HCT116 (cell line): ENCODE results near the gene FAM83F. TPM values are rescaled to one million over a fixed set of nuclear protein-coding genes. Genes with fewer than 3 reads are reported as not detected.

Experiments
- ATAC-seq: fragments of 200-7000 bp; cut with Tn5 transposase; 2 replicates; pipeline ENCODE4 v1.9.1; 2020; ENCODE audit warnings: mild to moderate bottlenecking, moderate library complexity
- BruUV-seq: library from RNA; stranded (reverse); fragments of 400-500 nt; replicated peaks from 2 replicates; lab custom pipeline; 2021; lab: Mats Ljungman, UMichigan
- CTCF ChIA-PET: fragments of 300-600 bp; sonication (Branson Sonifier 250); formaldehyde crosslinking; loops from one replicate; lab custom pipeline; 2021; ENCODE audit warnings: antibody characterized with exemption; lab: Charles Lee
- POLR2A ChIA-PET: fragments of 300-600, 350-600 bp; sonication (Branson Sonifier 250); formaldehyde crosslinking; loops from one replicate; lab custom pipeline; 2021; ENCODE audit warnings: antibody characterized with exemption; lab: Charles Lee
- RAD21 ChIA-PET, 2 experiments: fragments of 300-600 bp; sonication (Branson Sonifier 250); formaldehyde crosslinking; loops; one replicate each; lab custom pipeline; 2023; ENCODE audit warnings: low total read pairs in 2 of 2; ENCODE audit not compliant: uncharacterized antibody in 2 of 2, unreplicated experiment in 2 of 2, low non-redundant PET in 1 of 2; lab: Charles Lee
- DNase-seq: peaks from one replicate; pipeline ENCODE4 v3.0.0-alpha.2; 2010; ENCODE audit warnings: low read depth, low spot score
- H2AFZ ChIP-seq: fragments of 200-600 bp; shearing (Covaris generic), sonication (generic); 2 replicates; pipeline ENCODE4 v1.6.1; 2017; ENCODE audit warnings: low read depth, mixed run types, mixed read lengths, antibody characterized with exemption, low read length; ENCODE audit not compliant: poor library complexity, severe bottlenecking
- H3K27ac ChIP-seq: 2 replicates; pipeline ENCODE4 v1.5.1; 2012; ENCODE audit warnings: low read depth, low read length
- H3K27me3 ChIP-seq: fragments of 200-600 bp; sonication (generic); 2 replicates; pipeline ENCODE4 v1.6.1; 2016; ENCODE audit warnings: mixed run types, low read length, mixed read lengths; ENCODE audit not compliant: insufficient read depth
- H3K36me3 ChIP-seq, 2 experiments: fragments of 200-500 bp in 1 of 2; fragments of 200-600 bp in 1 of 2; sonication (Bioruptor generic) in 1 of 2; sonication (generic) in 1 of 2; 2 replicates each; pipeline versions ENCODE4 v1.5.1 to v1.6.1; 2014 to 2016; ENCODE audit warnings: low read length in 2 of 2, inconsistent platforms in 1 of 2, mixed read lengths in 1 of 2, mixed run types in 1 of 2; ENCODE audit not compliant: insufficient read depth in 2 of 2, control insufficient read depth in 1 of 2
- H3K4me1 ChIP-seq, 2 experiments: fragments of 200-600 bp in 1 of 2; sonication (generic) in 1 of 2; 2 replicates each; pipeline versions ENCODE4 v1.5.1 to v1.6.1; 2012 to 2017; ENCODE audit warnings: low read length in 2 of 2, inconsistent platforms in 1 of 2, mild to moderate bottlenecking in 1 of 2, mixed read lengths in 1 of 2, mixed run types in 1 of 2, moderate library complexity in 1 of 2; ENCODE audit not compliant: insufficient read depth in 2 of 2, control insufficient read depth in 1 of 2
- H3K4me2 ChIP-seq: fragments of 200-600 bp; sonication (generic); 2 replicates; pipeline ENCODE4 v1.6.1; 2017; ENCODE audit warnings: mixed run types, low read length, mixed read lengths
- H3K4me3 ChIP-seq, 2 experiments: fragments of 200-600 bp in 1 of 2; sonication (generic) in 1 of 2; replicated peaks in 1 of 2; 2 replicates each; pipeline ENCODE4 v1.5.1; 2011 to 2016; ENCODE audit warnings: low read length in 2 of 2, control low read depth in 1 of 2, low read depth in 1 of 2, mild to moderate bottlenecking in 1 of 2, mixed read lengths in 1 of 2, mixed run types in 1 of 2
- H3K79me2 ChIP-seq: fragments of 200-600 bp; sonication (generic); 2 replicates; pipeline ENCODE4 v1.6.1; 2017; ENCODE audit warnings: mild to moderate bottlenecking, mixed run types, low read length, moderate library complexity, mixed read lengths; ENCODE audit not compliant: insufficient read depth
- H3K9ac ChIP-seq: fragments of 200-600 bp; sonication (generic); 2 replicates; pipeline ENCODE4 v1.6.1; 2016; ENCODE audit warnings: low read length, mixed read lengths
- H3K9me2 ChIP-seq: fragments of 200-600 bp; sonication (generic), shearing (Covaris generic); 2 replicates; pipeline ENCODE4 v1.6.1; 2017; ENCODE audit warnings: mixed run types, mild to moderate bottlenecking, moderate library complexity; ENCODE audit not compliant: insufficient read depth
- H3K9me3 ChIP-seq, 2 experiments: fragments of 200-500 bp in 1 of 2; fragments of 200-600 bp in 1 of 2; sonication (Bioruptor generic) in 1 of 2; sonication (generic) in 1 of 2; 2 replicates each; pipeline ENCODE4 v1.6.1; 2014 to 2017; ENCODE audit warnings: low read length in 2 of 2, mixed read lengths in 2 of 2, inconsistent platforms in 1 of 2, low read depth in 1 of 2, mild to moderate bottlenecking in 1 of 2, mixed run types in 1 of 2, moderate library complexity in 1 of 2; ENCODE audit not compliant: control insufficient read depth in 1 of 2, insufficient read depth in 1 of 2
- H4K20me1 ChIP-seq: fragments of 200-600 bp; sonication (generic), shearing (Covaris generic); 2 replicates; pipeline ENCODE4 v1.6.1; 2017; ENCODE audit warnings: mixed run types, mild to moderate bottlenecking, moderate library complexity; ENCODE audit not compliant: insufficient read depth
- CBX3 ChIP-seq: IDR thresholded peaks from 2 replicates; pipeline ENCODE4 v1.6.1; 2012; ENCODE audit warnings: low read depth
- CEBPB ChIP-seq: IDR thresholded peaks from 2 replicates; pipeline ENCODE4 v1.6.1; 2012; ENCODE audit warnings: low read depth
- EGR1 ChIP-seq: IDR thresholded peaks from 2 replicates; pipeline ENCODE4 v1.6.1; 2012; ENCODE audit warnings: low read depth
- ELF1 ChIP-seq: IDR thresholded peaks from 2 replicates; pipeline ENCODE4 v1.6.1; 2012; ENCODE audit warnings: low read depth, borderline replicate concordance
- EZH2phosphoT487 ChIP-seq: fragments of 200-600 bp; IDR thresholded peaks from 2 replicates; pipeline ENCODE4 v1.6.1; 2018; ENCODE audit warnings: antibody characterized with exemption, borderline replicate concordance
- FOSL1 ChIP-seq: IDR thresholded peaks from 2 replicates; pipeline ENCODE4 v1.6.1; 2012; ENCODE audit warnings: low read depth
- POLR2A ChIP-seq: IDR thresholded peaks from 2 replicates; pipeline ENCODE4 v1.7.0; 2011; ENCODE audit warnings: borderline replicate concordance; ENCODE audit not compliant: insufficient read depth, insufficient read length; ENCODE audit errors: extremely low read depth
- SP1 ChIP-seq: IDR thresholded peaks from 2 replicates; pipeline ENCODE4 v1.6.1; 2012; ENCODE audit warnings: low read depth
- SRF ChIP-seq: IDR thresholded peaks from 2 replicates; pipeline ENCODE4 v1.6.1; 2012; ENCODE audit warnings: low read depth
- intact Hi-C: fragments of 100-400 bp; cut with micrococcal nuclease; formaldehyde crosslinking; loops from 2 replicates; pipeline ENCODE4 v1.10.0; 2022
- total RNA-seq: library from RNA; stranded (reverse); gene quantifications from one replicate; pipeline ENCODE4 v1.2.1, GENCODE V29; 2021; ENCODE audit not compliant: unreplicated experiment
- TF ChIP-seq, protein P1 (sequence below): IDR thresholded peaks from 2 replicates; pipeline ENCODE4 v1.6.1; 2012; ENCODE audit warnings: low read depth
- TF ChIP-seq, protein P2 (sequence below): IDR thresholded peaks from 2 replicates; pipeline ENCODE4 v1.6.1; 2012
- TF ChIP-seq, protein P3 (sequence below): IDR thresholded peaks from 2 replicates; pipeline ENCODE4 v1.6.1; 2012

FAM83F gene
- total RNA-seq, 1 experiment from 2014 or later = 24.5 TPM

DNA sequence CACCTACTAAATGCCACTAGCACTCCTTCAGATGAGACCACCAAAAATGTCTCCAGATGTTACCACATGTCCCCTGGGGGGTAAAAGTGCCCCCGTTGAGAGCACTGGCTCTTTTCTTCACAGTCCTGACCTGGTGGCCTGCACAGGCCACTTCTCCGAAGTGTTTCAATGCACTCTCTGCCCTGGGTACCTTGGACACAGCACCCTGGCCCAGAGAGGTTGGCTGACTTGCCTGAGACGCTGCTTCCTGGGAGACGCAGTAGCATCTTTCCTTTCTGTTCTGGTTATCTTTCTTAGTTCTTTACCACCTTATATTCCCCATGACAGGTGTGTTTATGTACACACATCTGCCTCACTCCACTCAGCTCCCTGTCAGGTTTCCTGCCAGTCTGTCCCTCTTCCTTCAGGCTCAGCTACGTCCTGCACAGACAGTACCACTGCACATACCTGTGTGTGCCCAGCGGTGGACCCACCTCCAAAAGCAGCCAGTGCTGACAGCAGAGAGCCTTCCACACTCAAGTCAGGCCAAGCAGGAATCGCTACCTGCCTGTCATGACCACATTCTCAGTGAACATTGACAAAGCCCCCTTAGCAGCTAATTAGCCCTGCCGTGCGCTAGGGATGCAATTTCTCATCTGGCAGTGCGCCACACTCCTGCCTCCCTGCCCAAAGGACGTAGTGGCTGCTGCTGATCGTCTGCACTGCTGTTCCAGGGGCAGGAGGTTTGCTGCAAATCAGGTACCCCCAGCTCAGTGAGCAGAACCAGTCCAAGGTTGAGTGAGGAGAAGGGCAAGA is 39.0 kb downstream of the FAM83F start:
- intact Hi-C loops = no loop called here
- Histone ChIP-seq H4K20me1 (no peaks in the 10 kb centered on the region), H3K36me3 (no peaks in the 10 kb centered on the region), H3K9me3 (no peaks in the 10 kb centered on the region), H3K9ac (no peak overlapping the region), H3K4me2 (no peak overlapping the region), H2AFZ (no peak overlapping the region), H3K79me2 (no peaks in the 10 kb centered on the region), H3K9me2 (no peaks in the 10 kb centered on the region), H3K27ac (no peak overlapping the region), H3K27me3 (no peaks in the 10 kb centered on the region), H3K4me1 (no peaks in the 10 kb centered on the region), H3K4me3 (no peak overlapping the region)
- TF ChIP-seq CBX3 (no peak), ELF1 (no peak), EZH2phosphoT487 (no peak), FOSL1 (no peak), CEBPB (no peak), SP1 (no peak), POLR2A (no peak), EGR1 (no peak), SRF (no peak)
- TF ChIP-seq, protein P1, sequence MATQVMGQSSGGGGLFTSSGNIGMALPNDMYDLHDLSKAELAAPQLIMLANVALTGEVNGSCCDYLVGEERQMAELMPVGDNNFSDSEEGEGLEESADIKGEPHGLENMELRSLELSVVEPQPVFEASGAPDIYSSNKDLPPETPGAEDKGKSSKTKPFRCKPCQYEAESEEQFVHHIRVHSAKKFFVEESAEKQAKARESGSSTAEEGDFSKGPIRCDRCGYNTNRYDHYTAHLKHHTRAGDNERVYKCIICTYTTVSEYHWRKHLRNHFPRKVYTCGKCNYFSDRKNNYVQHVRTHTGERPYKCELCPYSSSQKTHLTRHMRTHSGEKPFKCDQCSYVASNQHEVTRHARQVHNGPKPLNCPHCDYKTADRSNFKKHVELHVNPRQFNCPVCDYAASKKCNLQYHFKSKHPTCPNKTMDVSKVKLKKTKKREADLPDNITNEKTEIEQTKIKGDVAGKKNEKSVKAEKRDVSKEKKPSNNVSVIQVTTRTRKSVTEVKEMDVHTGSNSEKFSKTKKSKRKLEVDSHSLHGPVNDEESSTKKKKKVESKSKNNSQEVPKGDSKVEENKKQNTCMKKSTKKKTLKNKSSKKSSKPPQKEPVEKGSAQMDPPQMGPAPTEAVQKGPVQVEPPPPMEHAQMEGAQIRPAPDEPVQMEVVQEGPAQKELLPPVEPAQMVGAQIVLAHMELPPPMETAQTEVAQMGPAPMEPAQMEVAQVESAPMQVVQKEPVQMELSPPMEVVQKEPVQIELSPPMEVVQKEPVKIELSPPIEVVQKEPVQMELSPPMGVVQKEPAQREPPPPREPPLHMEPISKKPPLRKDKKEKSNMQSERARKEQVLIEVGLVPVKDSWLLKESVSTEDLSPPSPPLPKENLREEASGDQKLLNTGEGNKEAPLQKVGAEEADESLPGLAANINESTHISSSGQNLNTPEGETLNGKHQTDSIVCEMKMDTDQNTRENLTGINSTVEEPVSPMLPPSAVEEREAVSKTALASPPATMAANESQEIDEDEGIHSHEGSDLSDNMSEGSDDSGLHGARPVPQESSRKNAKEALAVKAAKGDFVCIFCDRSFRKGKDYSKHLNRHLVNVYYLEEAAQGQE = no peak
- TF ChIP-seq, protein P2, sequence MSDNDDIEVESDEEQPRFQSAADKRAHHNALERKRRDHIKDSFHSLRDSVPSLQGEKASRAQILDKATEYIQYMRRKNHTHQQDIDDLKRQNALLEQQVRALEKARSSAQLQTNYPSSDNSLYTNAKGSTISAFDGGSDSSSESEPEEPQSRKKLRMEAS = no peak
- TF ChIP-seq, protein P3, sequence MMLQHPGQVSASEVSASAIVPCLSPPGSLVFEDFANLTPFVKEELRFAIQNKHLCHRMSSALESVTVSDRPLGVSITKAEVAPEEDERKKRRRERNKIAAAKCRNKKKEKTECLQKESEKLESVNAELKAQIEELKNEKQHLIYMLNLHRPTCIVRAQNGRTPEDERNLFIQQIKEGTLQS = no peak
- CTCF ChIA-PET = no interaction called here
- DNase-seq (no peak), ATAC-seq (no peak)
- RAD21 ChIA-PET = no interaction called here
- POLR2A ChIA-PET = no interaction called here
- BruUV-seq = no TSS peak
